CD8-positive, alpha-beta memory T cell (primary cell): Measurements from ENCODE around the gene YWHAG. TPM values are rescaled to one million over a fixed set of nuclear protein-coding genes. Genes with fewer than 3 reads are reported as not detected.

ENCODE experiments used
- CTCF ChIA-PET: fragments of 350-600 bp; sonication (Branson Sonifier 250); formaldehyde crosslinking; loops from one replicate; lab custom pipeline; 2021; ENCODE audit warnings: antibody characterized with exemption; lab: Charles Lee
- POLR2A ChIA-PET: fragments of 350-600 bp; sonication (Branson Sonifier 250); formaldehyde crosslinking; loops from one replicate; lab custom pipeline; 2021; ENCODE audit warnings: antibody characterized with exemption; lab: Charles Lee
- DNase-seq, 5 donors: peaks; one replicate each; pipeline versions ENCODE4 v3.0.0 to v3.0.0-alpha.2; 2020 to 2022; ENCODE audit warnings: mixed read lengths in 1 of 5
- H3K27ac ChIP-seq: one replicate; pipeline ENCODE4 v1.7.0; 2013; ENCODE audit warnings: low read depth, mild to moderate bottlenecking, low read length, moderate library complexity
- H3K27me3 ChIP-seq: 2 replicates; pipeline ENCODE4 v1.7.0; 2013; ENCODE audit warnings: low read length, mild to moderate bottlenecking; ENCODE audit not compliant: insufficient read depth, poor library complexity, severe bottlenecking
- H3K36me3 ChIP-seq: 2 replicates; pipeline ENCODE4 v1.7.0; 2013; ENCODE audit warnings: mild to moderate bottlenecking, low read length, moderate library complexity; ENCODE audit not compliant: insufficient read depth
- H3K4me1 ChIP-seq: 2 replicates; pipeline ENCODE4 v1.7.0; 2013; ENCODE audit warnings: mild to moderate bottlenecking, low read length, moderate library complexity; ENCODE audit not compliant: insufficient read depth
- H3K4me3 ChIP-seq: 2 replicates; pipeline ENCODE4 v1.7.0; 2013; ENCODE audit warnings: mild to moderate bottlenecking, low read length
- H3K9me3 ChIP-seq: 2 replicates; pipeline ENCODE4 v1.7.0; 2013; ENCODE audit warnings: mild to moderate bottlenecking, low read length
- H3K27ac Mint-ChIP-seq, 8 donors: one replicate each; pipeline ENCODE4 v1.8.0; 2020 to 2021; ENCODE audit warnings: mixed read lengths in 8 of 8, mild to moderate bottlenecking in 6 of 8, inconsistent platforms in 3 of 8, moderate library complexity in 3 of 8
- H3K27me3 Mint-ChIP-seq, 2 donors: one replicate each; pipeline ENCODE4 v1.8.0; 2020 to 2021; ENCODE audit warnings: mixed read lengths in 2 of 2, mild to moderate bottlenecking in 1 of 2, moderate library complexity in 1 of 2
- H3K36me3 Mint-ChIP-seq, 3 donors: one replicate each; pipeline ENCODE4 v1.8.0; 2020 to 2021; ENCODE audit warnings: mixed read lengths in 3 of 3, inconsistent platforms in 1 of 3, mild to moderate bottlenecking in 1 of 3
- H3K4me1 Mint-ChIP-seq, 3 donors: one replicate each; pipeline ENCODE4 v1.8.0; 2020 to 2021; ENCODE audit warnings: mixed read lengths in 3 of 3, inconsistent platforms in 1 of 3, mild to moderate bottlenecking in 1 of 3
- H3K4me3 Mint-ChIP-seq, 7 donors: one replicate each; pipeline ENCODE4 v1.8.0; 2020 to 2021; ENCODE audit warnings: mixed read lengths in 7 of 7, mild to moderate bottlenecking in 6 of 7, moderate library complexity in 4 of 7, inconsistent platforms in 2 of 7
- H3K9me3 Mint-ChIP-seq, 5 donors: one replicate each; pipeline ENCODE4 v1.8.0; 2020 to 2022; ENCODE audit warnings: mixed read lengths in 5 of 5, mild to moderate bottlenecking in 3 of 5, moderate library complexity in 2 of 5, inconsistent platforms in 1 of 5
- polyA plus RNA-seq: library from polyadenylated mRNA; unstranded; fragments of 300-500 nt; fragmentation: Illumina TruSeq; gene quantifications from one replicate; pipeline ENCODE4 v1.2.3, GENCODE V29; 2021
- total RNA-seq, 2 experiments: library from RNA; stranded (reverse); gene quantifications; one replicate each; pipeline ENCODE4 v1.2.3, GENCODE V29; 2021

The YWHAG gene
- total and polyA plus RNA-seq, 3 experiments from 2014 or later = 2.1 to 151 (median 149) TPM

- Mint-ChIP-seq H3K4me1 (peaks cover 39 to 59% (median 54%) of the 10 kb centered on the region in 3 donors), H3K9me3 (no peaks in the 10 kb centered on the region), H3K36me3 (peaks cover 0 to 63% (median 15%) of the 10 kb centered on the region in 3 donors), H3K27me3 (no peaks in the 10 kb centered on the region), H3K27ac (peak overlapping the region in 1 of 8 donors; percentile 3), H3K4me3 (no peak overlapping the region)
- no peak for DNase-seq
- Histone ChIP-seq H3K27ac (no peak overlapping the region), H3K4me1 (no peaks in the 10 kb centered on the region), H3K27me3 (no peaks in the 10 kb centered on the region), H3K9me3 (no peaks in the 10 kb centered on the region), H3K36me3 (peaks cover 24% of the 10 kb centered on the region), H3K4me3 (no peak overlapping the region)
- POLR2A ChIA-PET = no interaction called here
- CTCF ChIA-PET = no interaction called here
Measured at GRCh38 chr7:76329479-76329878, 29.3 kb downstream of the YWHAG start.

- Mint-ChIP-seq H3K27me3 (no peaks in the 10 kb centered on the region), H3K27ac (peak overlapping the region in 2 of 8 donors; percentile 38 to 92), H3K4me1 (peaks cover 33 to 50% (median 49%) of the 10 kb centered on the region in 3 donors), H3K36me3 (peaks cover 0 to 63% (median 15%) of the 10 kb centered on the region in 3 donors), H3K9me3 (no peaks in the 10 kb centered on the region), H3K4me3 (peak overlapping the region in 1 of 7 donors; percentile 65)
- CTCF ChIA-PET = interaction anchor here (0.5 to 0.7 kb wide), 2 partner anchors 14 to 1880 kb away, joined by 3 to 4 read pairs; no protein-coding TSS in a partner anchor
- H3K36me3 ChIP-seq = peaks cover 20% of the 10 kb centered on the region
- no peak overlapping the region for H3K4me3 ChIP-seq
- H3K27ac ChIP-seq = no peak overlapping the region
- H3K9me3 ChIP-seq = no peaks in the 10 kb centered on the region
- H3K4me1 ChIP-seq = no peaks in the 10 kb centered on the region
- H3K27me3 ChIP-seq = no peaks in the 10 kb centered on the region
- POLR2A ChIA-PET = interaction anchor here (0.6 kb wide), 1 partner anchor 32 kb away, joined by 6 read pairs; no protein-coding TSS in a partner anchor
- DNase-seq = no peak
Measured at GRCh38 chr7:76328389-76328788, 30.4 kb downstream of the YWHAG start.

DNA sequence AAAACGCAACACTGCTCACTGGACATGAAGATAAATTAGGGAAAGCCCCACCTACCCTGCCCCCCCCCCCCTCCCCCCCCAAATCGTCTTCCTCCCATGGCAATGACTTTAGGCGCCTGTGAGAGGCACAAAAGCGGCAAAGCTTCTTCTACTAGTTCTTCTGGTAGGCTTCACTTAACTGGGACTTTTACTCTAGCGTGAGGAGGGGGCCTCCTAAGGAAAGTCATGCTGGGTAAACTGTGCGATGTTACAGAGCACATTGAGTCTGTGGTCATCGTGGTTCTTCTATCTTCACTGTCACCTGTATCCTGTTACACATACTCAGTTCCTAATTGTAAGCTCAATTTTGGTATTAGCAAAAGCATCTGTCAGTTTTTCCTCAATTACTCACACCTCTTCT, 31.2 kb downstream of the YWHAG start:
- H3K4me1 Mint-ChIP-seq = peaks cover 30 to 47% (median 46%) of the 10 kb centered on the region in 3 donors
- H3K9me3 Mint-ChIP-seq = no peaks in the 10 kb centered on the region
- no peaks in the 10 kb centered on the region for H3K9me3 ChIP-seq
- DNase-seq = no peak
- ChIA-PET CTCF (interaction anchor here (0.7 to 1.2 kb wide), 4 partner anchors 9 to 149 kb away, joined by 3 read pairs; no protein-coding TSS in a partner anchor), POLR2A (interaction anchor here (0.7 kb wide), 1 partner anchor 10 kb away, joined by 3 read pairs; no protein-coding TSS in a partner anchor)
- H3K27ac Mint-ChIP-seq = peak overlapping the region in 3 of 8 donors; percentile 36 to 67 (median 38)
- no peak overlapping the region for H3K4me3 Mint-ChIP-seq
- H3K4me3 ChIP-seq = no peak overlapping the region
- peaks cover 18% of the 10 kb centered on the region for H3K36me3 ChIP-seq
- H3K36me3 Mint-ChIP-seq = peaks cover 0 to 59% (median 15%) of the 10 kb centered on the region in 3 donors
- H3K27me3 Mint-ChIP-seq = no peaks in the 10 kb centered on the region
- H3K4me1 ChIP-seq = no peaks in the 10 kb centered on the region
- no peak overlapping the region for H3K27ac ChIP-seq
- no peaks in the 10 kb centered on the region for H3K27me3 ChIP-seq

DNA sequence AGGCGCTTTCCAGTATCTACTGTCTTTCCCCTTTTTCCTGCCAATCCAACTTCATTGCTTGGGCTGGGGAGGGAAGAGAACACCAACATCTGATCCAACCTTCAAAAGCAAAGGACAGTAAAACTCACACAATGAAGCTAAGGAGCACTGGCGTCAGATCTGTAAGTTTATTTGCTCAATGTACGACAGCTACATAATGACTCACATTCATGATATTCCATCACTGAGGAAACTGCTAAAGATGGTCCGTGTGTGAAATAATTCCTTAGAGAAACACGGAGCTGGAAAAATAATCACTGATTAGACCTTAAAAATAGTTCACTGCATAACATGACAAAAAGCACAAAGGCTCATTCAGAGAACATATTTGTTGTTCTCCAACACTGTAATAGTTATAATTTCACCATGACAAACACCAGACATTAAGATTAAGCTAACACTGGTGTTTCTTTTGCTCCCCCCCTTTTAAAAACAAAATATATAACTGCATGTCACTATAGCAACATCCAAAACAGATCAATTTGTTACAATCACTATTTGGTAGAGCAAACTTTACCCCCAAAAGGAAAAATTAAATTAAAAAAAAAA, 32.1 kb downstream of the YWHAG start:
- Mint-ChIP-seq H3K27me3 (no peaks in the 10 kb centered on the region), H3K4me1 (peaks cover 24 to 39% (median 38%) of the 10 kb centered on the region in 3 donors)
- CTCF ChIA-PET = interaction anchor here (1.0 to 1.2 kb wide), 4 partner anchors 8 to 149 kb away, joined by 3 read pairs; no protein-coding TSS in a partner anchor

DNA sequence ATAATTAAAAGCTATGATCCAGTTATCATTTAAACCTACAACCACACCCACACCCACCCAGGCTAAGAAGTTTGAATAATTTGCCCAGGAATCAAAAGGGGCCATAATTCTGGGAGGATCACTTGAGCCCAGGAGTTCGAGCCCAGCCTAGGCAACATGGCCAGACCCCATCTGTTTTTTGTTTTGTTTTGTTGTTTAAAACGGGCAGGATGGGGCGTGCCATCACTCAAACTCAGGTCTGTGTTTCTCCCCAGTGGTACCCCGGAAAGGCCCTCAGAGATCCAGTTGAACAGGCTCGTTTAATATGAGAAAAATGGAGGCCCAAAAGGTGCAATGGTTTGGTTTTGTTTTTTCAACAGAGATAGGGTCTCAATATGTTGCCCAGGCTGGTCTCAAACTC, 33.0 kb downstream of the YWHAG start:
- no peaks in the 10 kb centered on the region for H3K4me1 ChIP-seq
- H3K27ac Mint-ChIP-seq = no peak overlapping the region
- DNase-seq = no peak
- CTCF ChIA-PET = interaction anchor here (0.8 to 1.6 kb wide), 3 partner anchors 9 to 148 kb away, joined by 3 to 6 read pairs (median 4); no protein-coding TSS in a partner anchor
- no peaks in the 10 kb centered on the region for H3K27me3 Mint-ChIP-seq
- POLR2A ChIA-PET = interaction anchor here (0.6 kb wide), 1 partner anchor 32 kb away, joined by 6 read pairs; no protein-coding TSS in a partner anchor
- no peaks in the 10 kb centered on the region for H3K9me3 Mint-ChIP-seq
- H3K4me3 Mint-ChIP-seq = no peak overlapping the region
- no peaks in the 10 kb centered on the region for H3K9me3 ChIP-seq
- H3K27ac ChIP-seq = no peak overlapping the region
- H3K4me3 ChIP-seq = no peak overlapping the region
- H3K4me1 Mint-ChIP-seq = peaks cover 23 to 39% (median 32%) of the 10 kb centered on the region in 3 donors
- no peaks in the 10 kb centered on the region for H3K27me3 ChIP-seq
- peaks cover 0 to 50% (median 12%) of the 10 kb centered on the region in 3 donors for H3K36me3 Mint-ChIP-seq
- peaks cover 18% of the 10 kb centered on the region for H3K36me3 ChIP-seq

More for the DNA sequence above, 32.1 kb downstream of the YWHAG start:
- POLR2A ChIA-PET = interaction anchor here (0.7 kb wide), 1 partner anchor 9 kb away, joined by 3 read pairs; no protein-coding TSS in a partner anchor
- Histone ChIP-seq H3K27me3 (no peaks in the 10 kb centered on the region), H3K4me1 (no peaks in the 10 kb centered on the region), H3K4me3 (no peak overlapping the region), H3K36me3 (peaks cover 18% of the 10 kb centered on the region), H3K9me3 (no peaks in the 10 kb centered on the region), H3K27ac (no peak overlapping the region)
- DNase-seq = no peak
- H3K36me3 Mint-ChIP-seq = peaks cover 0 to 54% (median 12%) of the 10 kb centered on the region in 3 donors
- peak overlapping the region in 3 of 8 donors; percentile 19 to 61 (median 20) for H3K27ac Mint-ChIP-seq
- H3K4me3 Mint-ChIP-seq = no peak overlapping the region
- no peaks in the 10 kb centered on the region for H3K9me3 Mint-ChIP-seq

DNA sequence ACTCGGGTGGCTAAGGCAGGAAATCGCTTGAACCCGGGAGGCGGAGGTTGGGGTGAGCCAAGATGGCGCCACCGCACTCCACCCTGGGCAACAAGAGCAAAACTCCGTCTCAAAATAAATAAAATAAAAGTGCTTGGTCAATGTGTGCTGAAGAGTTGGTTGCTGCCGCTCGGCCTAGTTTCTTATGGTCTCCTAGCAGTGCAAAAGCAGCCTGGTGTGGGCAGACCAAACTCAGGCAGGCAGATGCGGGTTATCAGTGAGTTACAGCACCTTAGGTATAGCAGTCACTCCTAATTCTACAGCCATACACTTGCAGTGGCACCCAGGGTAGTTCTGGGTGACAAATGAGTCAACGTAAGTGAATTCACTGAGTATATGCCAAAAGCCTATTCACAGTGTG, 33.7 kb downstream of the YWHAG start:
- H3K27me3 ChIP-seq = no peaks in the 10 kb centered on the region
- H3K9me3 Mint-ChIP-seq = no peaks in the 10 kb centered on the region
- H3K27ac Mint-ChIP-seq = no peak overlapping the region
- H3K4me1 Mint-ChIP-seq = peaks cover 19 to 33% (median 31%) of the 10 kb centered on the region in 3 donors
- no peaks in the 10 kb centered on the region for H3K27me3 Mint-ChIP-seq
- no peak for DNase-seq
- no peaks in the 10 kb centered on the region for H3K4me1 ChIP-seq
- peaks cover 13% of the 10 kb centered on the region for H3K36me3 ChIP-seq
- H3K4me3 Mint-ChIP-seq = no peak overlapping the region
- ChIA-PET CTCF (interaction anchor here (0.8 to 1.6 kb wide), 3 partner anchors 9 to 147 kb away, joined by 3 to 6 read pairs (median 4); no protein-coding TSS in a partner anchor), POLR2A (no interaction called here)
- no peaks in the 10 kb centered on the region for H3K9me3 ChIP-seq
- no peak overlapping the region for H3K4me3 ChIP-seq
- H3K36me3 Mint-ChIP-seq = peaks cover 0 to 44% (median 10%) of the 10 kb centered on the region in 3 donors
- no peak overlapping the region for H3K27ac ChIP-seq

- peaks cover 19 to 31% (median 31%) of the 10 kb centered on the region in 3 donors for H3K4me1 Mint-ChIP-seq
Measured at GRCh38 chr7:76318488-76319353, 40.1 kb downstream of the YWHAG start.

More at GRCh38 chr7:76318488-76319353, 40.1 kb downstream of the YWHAG start:
- Mint-ChIP-seq H3K27me3 (no peaks in the 10 kb centered on the region), H3K27ac (peak overlapping the region; percentile 91 to 99 (median 96)), H3K36me3 (peaks cover 0 to 7% (median 0%) of the 10 kb centered on the region in 3 donors), H3K9me3 (no peaks in the 10 kb centered on the region), H3K4me3 (peak overlapping the region; percentile 89 to 99 (median 93))
- Histone ChIP-seq H3K4me1 (peaks cover 28% of the 10 kb centered on the region), H3K27me3 (no peaks in the 10 kb centered on the region), H3K27ac (peak overlapping the region; percentile 95), H3K4me3 (peak overlapping the region; percentile 75), H3K9me3 (no peaks in the 10 kb centered on the region), H3K36me3 (no peaks in the 10 kb centered on the region)
- ChIA-PET POLR2A (interaction anchor here (0.6 to 3.8 kb wide), 9 partner anchors 16 to 183 kb away, joined by 3 to 62 read pairs (median 4); partner anchors contain the start of gene YWHAG), CTCF (interaction anchor here (1.1 to 6.7 kb wide), 11 partner anchors 9 to 152 kb away, joined by 3 to 52 read pairs (median 4); partner anchors contain the start of gene YWHAG)
- DNase-seq = peak; percentile 50 to 76 (median 57)
